Gastrocnemius medialis (tissue), 4 donors: ENCODE measurements around the gene ABCC8. TPM values are rescaled to one million over a fixed set of nuclear protein-coding genes. Genes with fewer than 3 reads are reported as not detected.

Experiments used
- ATAC-seq, 2 donors: fragments of 150-250 bp; one replicate each; pipeline ENCODE4 v1.9.1; 2016
- DNase-seq, 2 donors: peaks; one replicate each; pipeline ENCODE4 v3.0.0-alpha.2; 2019
- H3K27ac ChIP-seq, 4 donors: fragments of 200-600 bp; sonication (generic); 1 replicate in 1 of 4; 2 replicates in 3 of 4; pipeline ENCODE4 v1.5.1; 2016 to 2018; ENCODE audit warnings: mild to moderate bottlenecking in 2 of 4, moderate library complexity in 1 of 4
- H3K27me3 ChIP-seq, 3 donors: fragments of 200-600 bp; sonication (generic) in 2 of 3; 1 replicate in 1 of 3; 2 replicates in 2 of 3; pipeline versions ENCODE4 v1.5.1 to v1.6.0; 2016 to 2019; ENCODE audit warnings: mild to moderate bottlenecking in 1 of 3, moderate library complexity in 1 of 3
- H3K36me3 ChIP-seq, 2 donors: fragments of 200-600 bp; sonication (generic) in 1 of 2; one replicate each; pipeline ENCODE4 v1.5.1; 2017 to 2018
- H3K4me1 ChIP-seq, 2 donors: fragments of 200-600 bp; sonication (generic) in 1 of 2; one replicate each; pipeline ENCODE4 v1.5.1; 2016 to 2017; ENCODE audit warnings: mild to moderate bottlenecking in 2 of 2
- H3K4me3 ChIP-seq, 4 donors: fragments of 200-600 bp; sonication (generic) in 3 of 4; 1 replicate in 1 of 4; 2 replicates in 3 of 4; pipeline ENCODE4 v1.5.1; 2016 to 2019; ENCODE audit warnings: mild to moderate bottlenecking in 2 of 4
- H3K9me3 ChIP-seq, 3 donors: fragments of 200-600 bp; sonication (generic) in 2 of 3; 1 replicate in 1 of 3; 2 replicates in 2 of 3; pipeline ENCODE4 v1.5.1; 2016 to 2019
- POLR2A ChIP-seq, 2 donors: fragments of 450-650 bp; IDR thresholded peaks; one replicate each; pipeline ENCODE4 v1.6.1; 2017; ENCODE audit warnings: antibody characterized with exemption in 2 of 2, mild to moderate bottlenecking in 2 of 2, moderate library complexity in 2 of 2
- in situ Hi-C, 4 donors: fragments of 200-750 bp; cut with MboI; loops; one replicate each; pipeline versions ENCODE4 v1.15.0 to v1.8.0; 2017; ENCODE audit warnings: low sequenced_read_pairs in 4 of 4
- intact Hi-C: fragments of 100-400 bp; cut with DNase I; formaldehyde crosslinking; loops from one replicate; pipeline ENCODE4 v1.15.1; 2023; ENCODE audit warnings: low total_unique reads
- total RNA-seq, 4 donors: library from RNA; depleted of rRNA; stranded (reverse); fragments of >200 nt; gene quantifications; one replicate each; pipeline versions ENCODE4 v1.1.0 to v1.2.3, GENCODE V29; 2016
- TF ChIP-seq, protein P1 (sequence below), 5 experiments: fragments of 450-650 bp in 3 of 5; fragments of 200-600 bp in 2 of 5; sonication (generic) in 2 of 5; IDR thresholded peaks in 4 of 5; conservative IDR thresholded peaks in 1 of 5; 1 replicate in 4 of 5; 2 replicates in 1 of 5; pipeline ENCODE4 v1.5.1; 2016 to 2019; ENCODE audit warnings: antibody characterized with exemption in 5 of 5, mild to moderate bottlenecking in 3 of 5, moderate library complexity in 3 of 5

ABCC8 gene
- 1 to 10 TPM in 2 of 4 donors, under 1 TPM in 2; 0.33 to 4.0 (median 1.1) TPM for total RNA-seq

DNA sequence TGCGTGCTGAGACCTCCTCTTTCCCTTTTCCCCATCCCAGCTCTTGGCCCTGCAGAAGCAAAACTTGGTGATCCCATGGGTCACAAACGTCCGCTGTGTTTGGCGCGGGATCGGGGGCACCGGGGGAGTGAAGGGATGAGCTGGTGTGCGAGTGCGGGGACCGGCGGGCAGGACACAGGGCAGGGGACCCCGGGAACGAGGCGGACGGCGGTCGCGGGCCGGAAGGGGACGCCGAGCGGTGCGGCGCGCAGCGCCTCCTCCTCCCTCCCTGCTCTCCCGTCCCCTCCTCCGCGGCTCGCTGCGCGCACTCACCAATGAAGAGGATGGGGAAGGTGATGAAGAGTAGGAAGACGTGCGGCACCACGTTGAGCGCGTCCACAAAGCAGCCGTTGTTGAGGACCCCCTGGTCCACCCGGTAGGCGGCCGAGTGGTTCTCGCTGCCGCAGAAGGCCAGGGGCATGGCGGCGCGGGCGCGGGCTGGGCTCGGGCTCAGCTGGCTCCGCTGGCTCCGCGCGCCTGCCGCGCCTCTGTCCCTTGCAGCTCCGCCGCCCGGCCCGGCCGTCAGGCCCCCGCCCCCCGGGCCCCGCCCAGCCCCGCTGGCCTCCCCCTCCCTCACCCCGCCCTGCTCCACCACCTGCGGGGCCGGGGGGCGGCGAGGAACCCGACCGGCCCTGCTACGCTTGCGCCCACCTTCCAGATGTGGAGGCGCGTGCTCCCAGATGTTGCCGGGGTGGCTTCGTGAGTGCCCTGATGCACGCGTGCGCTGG lies at the start of gene ABCC8:
ABCC8 (minus strand) TSS at position 529 of the 767 bp plus-strand sequence; CDS start at position 460, 69 bp downstream.
- no peak within 1 kb of the TSS for H3K27ac ChIP-seq

DNA sequence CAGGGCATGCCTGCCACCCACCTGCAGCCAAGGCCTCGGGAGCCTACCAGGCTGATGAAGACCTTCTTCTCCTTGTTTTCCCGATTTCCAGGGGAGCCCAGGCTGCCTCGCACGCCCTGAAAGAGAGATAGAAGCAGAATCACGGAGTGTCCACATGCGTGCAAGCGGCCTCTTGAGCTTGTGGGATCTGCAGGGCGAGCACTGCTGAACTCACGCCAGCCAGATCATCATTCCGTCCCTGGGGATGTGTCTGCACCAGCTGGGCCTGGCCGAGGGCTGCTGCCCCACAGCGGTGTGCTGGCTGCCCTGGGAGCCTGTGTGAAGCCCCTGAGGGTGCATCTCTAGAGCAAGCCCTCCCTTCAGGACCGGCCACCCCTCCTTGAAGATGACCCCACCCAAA lies 49.7 kb upstream of the ABCC8 start:
- H3K27ac ChIP-seq: no peak overlapping the region
- in situ Hi-C loops (loop anchor here in 1 of 4 donors (10.0 kb wide), 1 partner anchor 292 kb away; no protein-coding TSS in a partner anchor), intact Hi-C loops (no loop called here)
- H3K9me3 ChIP-seq: no peaks in the 10 kb centered on the region
- no peak for ATAC-seq
- no peaks in the 10 kb centered on the region for H3K36me3 ChIP-seq
- no peak overlapping the region for H3K4me3 ChIP-seq
- no peak for DNase-seq
- H3K4me1 ChIP-seq: no peaks in the 10 kb centered on the region
- no peaks in the 10 kb centered on the region for H3K27me3 ChIP-seq
- TF ChIP-seq, protein P1, sequence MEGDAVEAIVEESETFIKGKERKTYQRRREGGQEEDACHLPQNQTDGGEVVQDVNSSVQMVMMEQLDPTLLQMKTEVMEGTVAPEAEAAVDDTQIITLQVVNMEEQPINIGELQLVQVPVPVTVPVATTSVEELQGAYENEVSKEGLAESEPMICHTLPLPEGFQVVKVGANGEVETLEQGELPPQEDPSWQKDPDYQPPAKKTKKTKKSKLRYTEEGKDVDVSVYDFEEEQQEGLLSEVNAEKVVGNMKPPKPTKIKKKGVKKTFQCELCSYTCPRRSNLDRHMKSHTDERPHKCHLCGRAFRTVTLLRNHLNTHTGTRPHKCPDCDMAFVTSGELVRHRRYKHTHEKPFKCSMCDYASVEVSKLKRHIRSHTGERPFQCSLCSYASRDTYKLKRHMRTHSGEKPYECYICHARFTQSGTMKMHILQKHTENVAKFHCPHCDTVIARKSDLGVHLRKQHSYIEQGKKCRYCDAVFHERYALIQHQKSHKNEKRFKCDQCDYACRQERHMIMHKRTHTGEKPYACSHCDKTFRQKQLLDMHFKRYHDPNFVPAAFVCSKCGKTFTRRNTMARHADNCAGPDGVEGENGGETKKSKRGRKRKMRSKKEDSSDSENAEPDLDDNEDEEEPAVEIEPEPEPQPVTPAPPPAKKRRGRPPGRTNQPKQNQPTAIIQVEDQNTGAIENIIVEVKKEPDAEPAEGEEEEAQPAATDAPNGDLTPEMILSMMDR (IDR thresholded peaks at IDR 0.05 in 4 of 5, conservative IDR thresholded peaks at IDR 0.05 in 1 of 5): no peak
- no peak for TF ChIP-seq POLR2A (IDR thresholded peaks at IDR 0.05)

More for the DNA sequence above, at the start of gene ABCC8:
- intact Hi-C loops (loop anchor here (5.0 kb wide), 1 partner anchor 44 kb away; no protein-coding TSS in a partner anchor), in situ Hi-C loops (loop anchor here in 1 of 4 donors (10.0 kb wide), 1 partner anchor 92 kb away; the partner anchor contains the start of gene KCNJ11)
- no peak for TF ChIP-seq POLR2A (IDR thresholded peaks at IDR 0.05)
- TF ChIP-seq, protein P1 (IDR thresholded peaks at IDR 0.05 in 4 of 5, conservative IDR thresholded peaks at IDR 0.05 in 1 of 5): no peak
- Histone ChIP-seq H3K4me3 (peak within 1 kb of the TSS; percentile 41 to 55 (median 50)), H3K36me3 (no peaks in the 10 kb centered on the region), H3K27me3 (peaks cover 0 to 9% (median 0%) of the 10 kb centered on the region in 3 donors), H3K9me3 (no peaks in the 10 kb centered on the region), H3K4me1 (peaks cover 0 to 9% of the 10 kb centered on the region in 2 donors)
- ATAC-seq (peak in 1 of 2 donors; percentile 25), DNase-seq (no peak)

DNA sequence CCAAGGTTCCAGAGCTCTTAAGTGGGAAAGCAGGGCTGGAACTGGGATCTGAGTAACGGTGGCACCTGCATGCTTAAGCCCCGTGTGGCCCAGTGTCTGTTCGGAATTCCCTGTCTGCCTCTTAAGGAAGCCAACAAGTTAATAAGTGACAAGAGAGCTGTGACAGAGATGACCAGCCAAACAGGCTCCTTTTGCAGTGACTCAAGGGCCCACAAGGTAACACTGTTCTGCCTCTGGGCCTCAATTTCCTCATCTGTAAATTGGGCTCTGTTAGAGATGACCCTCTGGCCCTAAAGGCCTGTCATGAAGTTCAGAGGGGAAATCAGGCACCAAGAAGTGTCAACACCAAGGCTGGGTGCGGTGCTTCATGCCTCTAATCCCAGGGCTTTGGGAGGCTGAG lies 48.9 kb upstream of the ABCC8 start:
- H3K36me3 ChIP-seq: no peaks in the 10 kb centered on the region
- no peak for ATAC-seq
- no peaks in the 10 kb centered on the region for H3K27me3 ChIP-seq
- H3K27ac ChIP-seq: no peak overlapping the region
- intact Hi-C loops (no loop called here), in situ Hi-C loops (loop anchor here in 1 of 4 donors (10.0 kb wide), 1 partner anchor 291 kb away; no protein-coding TSS in a partner anchor)
- H3K4me3 ChIP-seq: no peak overlapping the region
- H3K9me3 ChIP-seq: no peaks in the 10 kb centered on the region
- DNase-seq: no peak
- no peaks in the 10 kb centered on the region for H3K4me1 ChIP-seq
- TF ChIP-seq POLR2A (IDR thresholded peaks at IDR 0.05): no peak
- TF ChIP-seq, protein P1 (IDR thresholded peaks at IDR 0.05 in 4 of 5, conservative IDR thresholded peaks at IDR 0.05 in 1 of 5): no peak

DNA sequence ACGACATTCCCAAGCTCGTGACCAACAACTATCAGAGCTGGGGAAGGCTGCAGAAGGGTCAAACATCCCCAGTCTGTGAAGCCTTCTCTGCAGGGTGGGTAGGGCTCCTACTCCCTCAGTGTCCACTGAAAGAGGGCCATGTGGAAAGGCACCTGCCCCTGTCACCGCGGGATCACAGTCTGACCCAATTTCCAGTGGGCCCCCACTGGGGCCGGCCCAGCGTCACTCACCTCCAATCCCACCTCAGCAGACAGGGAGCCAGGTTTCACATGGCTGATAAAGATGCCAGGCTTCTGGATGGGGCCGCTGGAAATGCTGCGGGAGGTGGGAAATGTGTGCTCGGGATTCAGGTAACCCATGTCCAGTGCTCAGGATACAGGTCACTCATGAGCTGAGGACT lies 47.6 kb upstream of the ABCC8 start:
- H3K27ac ChIP-seq: no peak overlapping the region
- H3K36me3 ChIP-seq: no peaks in the 10 kb centered on the region
- ATAC-seq (no peak), DNase-seq (no peak)
- no peaks in the 10 kb centered on the region for H3K9me3 ChIP-seq
- TF ChIP-seq POLR2A (IDR thresholded peaks at IDR 0.05): no peak
- TF ChIP-seq, protein P1 (IDR thresholded peaks at IDR 0.05 in 4 of 5, conservative IDR thresholded peaks at IDR 0.05 in 1 of 5): no peak
- H3K4me1 ChIP-seq: no peaks in the 10 kb centered on the region
- in situ Hi-C loops (loop anchor here in 3 of 4 donors (10.0 to 25.0 kb wide), 2 partner anchors 287 to 289 kb away; no protein-coding TSS in a partner anchor), intact Hi-C loops (no loop called here)
- no peaks in the 10 kb centered on the region for H3K27me3 ChIP-seq
- no peak overlapping the region for H3K4me3 ChIP-seq
